K562 (cell line): ENCODE results near the gene ZNF547. TPM values are rescaled to one million over a fixed set of nuclear protein-coding genes. Genes with fewer than 3 reads are reported as not detected.

ENCODE experiments used
- BCLAF1 ChIP-seq, 2 experiments: fragments of 450-650 bp in 1 of 2; IDR thresholded peaks; 2 replicates each; pipeline ENCODE4 v1.6.1; 2011 to 2017; ENCODE audit warnings: low read depth in 2 of 2, antibody characterized with exemption in 1 of 2, borderline replicate concordance in 1 of 2, low read length in 1 of 2, mild to moderate bottlenecking in 1 of 2, mixed read lengths in 1 of 2; ENCODE audit not compliant: control insufficient read depth in 1 of 2
- CXXC5 ChIP-seq: fragments of 250-450 bp; sonication (Bioruptor Pico); IDR thresholded peaks from 2 replicates; pipeline ENCODE4 v1.8.0; 2022; ENCODE audit warnings: inconsistent platforms, mild to moderate bottlenecking, moderate library complexity
- FOXA3 ChIP-seq, 2 experiments: fragments of 450-650 bp in 1 of 2; sonication (generic) in 1 of 2; formaldehyde crosslinking; IDR thresholded peaks in 1 of 2; conservative IDR thresholded peaks in 1 of 2; 2 replicates each; pipeline versions ENCODE4 v1.4.0 to v1.8.0; 2020 to 2022; ENCODE audit warnings: mild to moderate bottlenecking in 2 of 2, missing genetic modification reagents in 1 of 2
- GTF2E2 ChIP-seq: fragments of 200-800 bp; sonication (Bioruptor generic); IDR thresholded peaks from 2 replicates; pipeline ENCODE4 v1.6.1; 2016; ENCODE audit warnings: missing genetic modification characterization, missing compliant biosample characterization
- JUND ChIP-seq, 2 experiments: IDR thresholded peaks; 2 replicates in 1 of 2; 3 replicates in 1 of 2; pipeline ENCODE4 v1.6.1; 2011; ENCODE audit warnings: borderline replicate concordance in 2 of 2, low read depth in 2 of 2, low read length in 2 of 2, improper control_type of control experiment in 1 of 2, missing biosample characterization in 1 of 2, missing genetic modification characterization in 1 of 2, missing genetic modification reagents in 1 of 2
- MYC ChIP-seq, 2 experiments: fragments of 250-450 bp in 1 of 2; sonication (Bioruptor Pico) in 1 of 2; IDR thresholded peaks; 2 replicates each; pipeline versions ENCODE4 v1.5.1 to v1.6.1; 2012 to 2021; ENCODE audit warnings: low read depth in 2 of 2, borderline replicate concordance in 1 of 2, improper control_type of control experiment in 1 of 2, low read length in 1 of 2, mild to moderate bottlenecking in 1 of 2, moderate library complexity in 1 of 2
- SPI1 ChIP-seq: IDR thresholded peaks from 2 replicates; pipeline ENCODE4 v1.6.1; 2011; ENCODE audit warnings: low read depth, low read length, control low read depth, borderline replicate concordance
- ZNF224 ChIP-seq: sonication (generic); formaldehyde crosslinking; IDR thresholded peaks from 2 replicates; pipeline ENCODE4 v1.8.0; 2022; ENCODE audit warnings: mild to moderate bottlenecking, missing genetic modification reagents
- polyA plus RNA-seq, 8 experiments: library from polyadenylated mRNA; depleted of rRNA in 4 of 8; stranded (reverse) in 5 of 8; unstranded in 3 of 8; fragments of >200 nt; fragmentation: Nextera tagmentation in 2 of 8; fragmentation: Illumina TruSeq in 1 of 8; extraction: Ambion mirVana in 2 of 8; extraction: Trizol in 1 of 8; gene quantifications; 2 replicates each; pipeline versions ENCODE4 v1.2.1 to v1.2.3, GENCODE V29; 2011 to 2014; ENCODE audit warnings: inconsistent platforms in 1 of 8, missing spikeins in 1 of 8
- total RNA-seq, 7 experiments: library from RNA; depleted of rRNA in 6 of 7; stranded (reverse); fragments of >200 nt in 6 of 7; fragmentation: Illumina TruSeq in 2 of 7; extraction: Trizol in 2 of 7; gene quantifications; 2 replicates each; pipeline versions ENCODE4 v1.2.1 to v1.2.3, GENCODE V29; 2011 to 2021; ENCODE audit warnings: low replicate concordance in 1 of 7
- TF ChIP-seq, protein P1 (sequence below), 2 experiments: fragments of 450-650 bp in 1 of 2; sonication (generic) in 1 of 2; formaldehyde crosslinking in 1 of 2; IDR thresholded peaks; 2 replicates each; pipeline versions ENCODE4 v1.7.1 to v1.9.0; 2016 to 2022; ENCODE audit warnings: inconsistent platforms in 1 of 2, mild to moderate bottlenecking in 1 of 2, missing genetic modification reagents in 1 of 2

The ZNF547 gene
- total and polyA plus RNA-seq, 9 of the 15 experiments (the other 6 are each of a cell fraction or from before 2014, with no cell fraction given): 0.03 to 0.96 (median 0.30) TPM

GRCh38 chr19:57410877-57411671 is 47.7 kb downstream of the ZNF547 start, which contains the start of gene ZNF17 (continued):
- TF ChIP-seq BCLAF1 (IDR thresholded peaks at IDR 0.05; ENCODE audit: borderline replicate concordance in 1 of 2, control insufficient read depth in 1 of 2, low read depth in 2 of 2, low read length in 1 of 2): no peak
- TF ChIP-seq CXXC5 (CRISPR knock-in tag): peak; percentile 97
- no peak for TF ChIP-seq ZNF224 (CRISPR knock-in tag)
- peak in 1 of 2 experiments; percentile 90; a peak in 2 of 4 replicates for TF ChIP-seq FOXA3 (CRISPR knock-in tag; conservative IDR thresholded peaks at IDR 0.05 in 1 of 2, IDR thresholded peaks at IDR 0.05 in 1 of 2)
- peak; percentile 5; the same call in 1 of the 2 replicates for TF ChIP-seq JUND (IDR thresholded peaks at IDR 0.05; ENCODE audit: borderline replicate concordance, low read depth, low read length)
- TF ChIP-seq JUND (tag; IDR thresholded peaks at IDR 0.05; ENCODE audit: borderline replicate concordance, low read depth, low read length): no peak; the same call in 2 of the 3 replicates
- TF ChIP-seq, protein P1, sequence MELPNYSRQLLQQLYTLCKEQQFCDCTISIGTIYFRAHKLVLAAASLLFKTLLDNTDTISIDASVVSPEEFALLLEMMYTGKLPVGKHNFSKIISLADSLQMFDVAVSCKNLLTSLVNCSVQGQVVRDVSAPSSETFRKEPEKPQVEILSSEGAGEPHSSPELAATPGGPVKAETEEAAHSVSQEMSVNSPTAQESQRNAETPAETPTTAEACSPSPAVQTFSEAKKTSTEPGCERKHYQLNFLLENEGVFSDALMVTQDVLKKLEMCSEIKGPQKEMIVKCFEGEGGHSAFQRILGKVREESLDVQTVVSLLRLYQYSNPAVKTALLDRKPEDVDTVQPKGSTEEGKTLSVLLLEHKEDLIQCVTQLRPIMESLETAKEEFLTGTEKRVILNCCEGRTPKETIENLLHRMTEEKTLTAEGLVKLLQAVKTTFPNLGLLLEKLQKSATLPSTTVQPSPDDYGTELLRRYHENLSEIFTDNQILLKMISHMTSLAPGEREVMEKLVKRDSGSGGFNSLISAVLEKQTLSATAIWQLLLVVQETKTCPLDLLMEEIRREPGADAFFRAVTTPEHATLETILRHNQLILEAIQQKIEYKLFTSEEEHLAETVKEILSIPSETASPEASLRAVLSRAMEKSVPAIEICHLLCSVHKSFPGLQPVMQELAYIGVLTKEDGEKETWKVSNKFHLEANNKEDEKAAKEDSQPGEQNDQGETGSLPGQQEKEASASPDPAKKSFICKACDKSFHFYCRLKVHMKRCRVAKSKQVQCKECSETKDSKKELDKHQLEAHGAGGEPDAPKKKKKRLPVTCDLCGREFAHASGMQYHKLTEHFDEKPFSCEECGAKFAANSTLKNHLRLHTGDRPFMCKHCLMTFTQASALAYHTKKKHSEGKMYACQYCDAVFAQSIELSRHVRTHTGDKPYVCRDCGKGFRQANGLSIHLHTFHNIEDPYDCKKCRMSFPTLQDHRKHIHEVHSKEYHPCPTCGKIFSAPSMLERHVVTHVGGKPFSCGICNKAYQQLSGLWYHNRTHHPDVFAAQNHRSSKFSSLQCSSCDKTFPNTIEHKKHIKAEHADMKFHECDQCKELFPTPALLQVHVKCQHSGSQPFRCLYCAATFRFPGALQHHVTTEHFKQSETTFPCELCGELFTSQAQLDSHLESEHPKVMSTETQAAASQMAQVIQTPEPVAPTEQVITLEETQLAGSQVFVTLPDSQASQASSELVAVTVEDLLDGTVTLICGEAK (IDR thresholded peaks at IDR 0.05): peak; percentile 92
- TF ChIP-seq, protein P1 (CRISPR knock-in tag; IDR thresholded peaks at IDR 0.05): no peak
- TF ChIP-seq SPI1: no peak
- peak; percentile 15; the same call in 1 of the 2 replicates for TF ChIP-seq MYC (IDR thresholded peaks at IDR 0.05; ENCODE audit: low read depth, low read length)
- peak; percentile 80; the same call in 1 of the 2 replicates for TF ChIP-seq MYC (CRISPR knock-in tag; IDR thresholded peaks at IDR 0.05; ENCODE audit: borderline replicate concordance, low read depth)
- TF ChIP-seq GTF2E2: 0 out of 2 replicates have a peak, but pooled peaks have one; percentile 32
